HG03045 (cell line): ENCODE data around the gene LRPAP1.

ENCODE experiments used
- ATAC-seq: cut with Tn5 transposase; IDR thresholded peaks from one replicate; pipeline ENCODE4 v1.9.1; 2021; ENCODE audit warnings: mild to moderate bottlenecking, moderate library complexity; ENCODE audit not compliant: unreplicated experiment

Gene LRPAP1

GRCh38 chr4:3533423-3533820 is 1.2 kb upstream of the LRPAP1 start:
- ATAC-seq = no peak

GRCh38 chr4:3532751-3533422 is 665 bp upstream of the LRPAP1 start:
- ATAC-seq = peak; percentile 11

DNA sequence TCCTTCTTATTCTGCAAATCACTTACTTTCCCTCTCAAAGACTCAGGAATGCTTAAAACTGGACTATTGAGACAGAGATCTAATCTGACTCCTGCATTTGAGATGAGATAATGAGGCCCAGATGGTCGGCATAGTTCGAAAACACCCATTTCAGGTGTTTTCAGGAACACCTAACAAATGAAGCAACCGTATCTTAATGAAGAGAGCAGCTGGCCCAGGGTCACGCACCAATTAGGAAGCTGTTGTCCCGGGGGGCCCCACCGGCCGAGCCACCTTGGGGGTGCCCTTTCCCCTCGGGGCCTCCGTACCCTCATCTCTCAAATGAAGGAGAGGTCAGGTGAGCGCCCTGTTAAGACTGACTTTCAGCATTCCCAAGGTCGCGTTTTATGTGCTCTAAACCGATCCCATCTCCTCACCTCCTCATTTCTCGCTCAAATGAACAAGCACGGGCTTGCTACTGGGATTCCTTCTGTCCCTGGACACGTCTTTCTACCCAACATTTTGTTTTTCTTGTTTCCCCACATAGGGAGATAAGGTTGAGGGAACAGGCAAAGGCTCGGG is 824 bp downstream of the LRPAP1 start:
- no peak for ATAC-seq

DNA sequence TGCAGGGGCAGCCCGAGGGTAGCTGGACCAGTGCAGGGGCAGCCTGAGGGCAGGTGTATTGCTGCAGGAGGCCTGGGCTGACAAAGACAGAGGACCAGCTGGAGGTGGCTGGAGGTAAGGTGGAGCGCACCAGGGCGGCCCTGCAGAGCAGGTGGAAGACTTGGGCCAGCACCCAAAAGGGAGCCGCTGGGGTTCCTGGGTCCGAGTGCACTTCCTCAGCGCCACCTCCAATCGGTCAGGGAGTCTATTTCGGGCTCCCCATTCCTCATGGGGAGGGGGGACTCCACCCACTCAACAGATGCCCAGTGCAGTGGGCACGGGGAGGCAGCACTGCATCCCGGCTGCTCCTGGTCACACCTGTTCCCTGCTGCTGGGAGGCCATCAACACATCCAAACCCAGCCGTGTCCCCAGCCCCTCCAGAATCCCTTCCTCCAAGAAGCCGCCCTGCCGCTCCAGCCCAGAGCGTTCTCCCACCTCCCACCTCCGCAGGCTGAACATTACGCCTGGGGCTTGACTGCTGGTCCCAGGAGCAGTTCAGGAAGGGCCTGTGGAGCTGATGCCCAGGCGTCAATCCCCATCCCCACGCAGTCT is 1.5 kb downstream of the LRPAP1 start:
- ATAC-seq = no peak

DNA sequence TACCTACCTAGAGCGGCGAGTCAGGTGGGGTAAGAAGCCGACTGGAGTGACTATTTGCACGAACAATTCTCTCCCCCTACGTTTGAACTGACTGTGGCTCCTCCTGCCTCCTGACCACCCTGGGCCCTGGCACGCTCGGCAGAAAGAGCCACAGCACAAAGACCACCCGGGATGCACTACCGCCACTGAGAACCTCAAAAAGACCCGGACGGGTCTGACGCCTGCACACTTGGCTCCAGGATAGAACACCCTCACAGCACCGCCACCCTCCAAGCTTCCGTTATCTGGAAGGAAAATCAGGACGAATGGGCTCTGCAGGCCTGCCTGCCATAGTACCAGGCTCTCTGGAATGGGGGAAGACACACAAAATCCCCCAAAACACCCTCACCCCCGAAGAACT is 2.2 kb downstream of the LRPAP1 start:
- ATAC-seq = no peak

DNA sequence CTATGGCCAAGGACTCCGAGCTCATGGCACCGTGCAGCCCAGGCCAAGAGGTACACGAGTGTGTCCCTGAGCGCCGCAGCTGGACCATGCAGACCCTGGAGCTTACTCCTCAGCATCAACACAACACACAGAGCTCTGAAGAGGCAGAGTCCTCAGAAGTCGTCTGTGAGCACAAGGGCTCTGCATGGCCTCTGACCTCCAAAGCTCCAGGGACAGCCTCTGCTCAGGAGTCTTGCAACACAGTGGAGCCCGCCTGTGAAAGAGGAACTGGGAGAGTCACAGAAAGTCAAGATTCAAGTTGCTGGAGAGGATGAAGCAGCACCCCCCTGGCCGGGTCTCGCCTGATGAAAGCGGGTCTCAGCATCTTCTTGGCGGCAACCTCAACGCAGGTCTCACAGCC is 2.9 kb downstream of the LRPAP1 start:
- ATAC-seq = no peak

DNA sequence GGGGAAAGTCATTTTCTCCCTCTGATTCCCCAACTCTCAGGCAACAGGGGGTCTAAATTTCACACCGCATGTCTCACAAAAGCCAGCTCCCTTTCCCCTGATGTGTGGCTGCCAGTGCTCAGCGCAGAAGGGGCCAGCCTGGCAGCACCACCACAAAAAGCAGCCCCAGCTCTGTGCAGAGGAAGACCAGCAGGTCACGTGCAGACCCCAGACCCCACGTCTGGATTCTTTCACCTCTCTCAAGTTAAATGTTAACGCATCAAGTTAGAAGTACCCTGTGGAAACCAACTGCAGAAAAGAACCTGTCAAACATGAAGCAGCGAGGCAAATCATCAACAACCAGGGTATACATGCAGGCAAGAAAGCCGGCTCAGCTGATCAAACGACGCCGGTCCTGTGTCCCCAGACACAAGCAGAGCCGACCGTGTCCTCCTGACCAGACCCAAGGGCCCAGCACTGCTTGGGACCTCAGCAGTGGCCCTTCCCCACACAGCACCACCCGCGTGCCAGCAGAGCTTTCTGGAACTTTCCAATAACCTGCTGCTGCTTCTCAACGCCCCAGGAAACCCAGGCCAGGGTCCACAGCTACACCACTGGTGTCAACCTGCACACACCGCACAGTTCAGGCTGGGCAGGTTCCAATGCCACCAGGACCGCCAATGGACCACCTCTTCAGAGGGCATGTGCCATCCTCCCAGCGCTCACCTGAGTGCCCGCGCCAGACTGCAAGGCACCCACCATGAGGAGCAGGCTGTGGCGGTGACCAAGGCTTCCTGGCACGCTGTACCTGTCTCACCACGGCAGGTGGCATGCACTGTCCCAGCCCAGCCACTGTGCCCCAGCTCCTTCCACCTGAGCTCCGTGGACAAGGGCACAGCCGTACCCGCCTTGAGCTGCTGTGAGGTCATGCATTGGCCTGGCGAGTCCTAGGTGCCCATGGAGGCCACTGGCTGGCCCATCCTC is 4.0 kb downstream of the LRPAP1 start:
- no peak for ATAC-seq

- no peak for ATAC-seq
Observed at GRCh38 chr4:3527101-3527913, 4.9 kb downstream of the LRPAP1 start.

DNA sequence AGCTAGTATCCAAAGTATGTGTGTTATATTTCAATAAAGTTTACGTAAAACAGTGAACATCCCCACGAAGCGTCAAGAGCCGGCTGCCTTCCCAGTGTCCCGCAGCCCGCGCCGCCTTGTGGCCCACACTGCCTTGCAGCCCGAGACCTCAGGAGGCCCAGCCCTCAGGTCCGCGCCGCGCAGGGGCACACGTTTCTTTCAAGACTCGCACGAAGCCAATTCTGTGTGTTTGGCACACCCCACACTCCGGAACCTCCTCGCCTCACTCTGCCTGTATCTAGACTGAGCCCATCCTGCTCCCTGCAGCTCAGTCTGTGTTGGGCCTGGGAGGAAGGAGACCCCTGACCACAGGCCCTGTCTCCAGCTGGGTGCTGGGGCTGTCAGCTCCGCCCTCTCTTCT is 5.8 kb downstream of the LRPAP1 start:
- no peak for ATAC-seq

- no peak for ATAC-seq
Observed at GRCh38 chr4:3525532-3526430, 6.4 kb downstream of the LRPAP1 start.

- ATAC-seq = no peak
Observed at GRCh38 chr4:3524920-3525319, 7.3 kb downstream of the LRPAP1 start.

GRCh38 chr4:3524349-3524748 is 7.9 kb downstream of the LRPAP1 start:
- no peak for ATAC-seq

GRCh38 chr4:3523628-3524221 is 8.5 kb downstream of the LRPAP1 start:
- ATAC-seq = no peak

DNA sequence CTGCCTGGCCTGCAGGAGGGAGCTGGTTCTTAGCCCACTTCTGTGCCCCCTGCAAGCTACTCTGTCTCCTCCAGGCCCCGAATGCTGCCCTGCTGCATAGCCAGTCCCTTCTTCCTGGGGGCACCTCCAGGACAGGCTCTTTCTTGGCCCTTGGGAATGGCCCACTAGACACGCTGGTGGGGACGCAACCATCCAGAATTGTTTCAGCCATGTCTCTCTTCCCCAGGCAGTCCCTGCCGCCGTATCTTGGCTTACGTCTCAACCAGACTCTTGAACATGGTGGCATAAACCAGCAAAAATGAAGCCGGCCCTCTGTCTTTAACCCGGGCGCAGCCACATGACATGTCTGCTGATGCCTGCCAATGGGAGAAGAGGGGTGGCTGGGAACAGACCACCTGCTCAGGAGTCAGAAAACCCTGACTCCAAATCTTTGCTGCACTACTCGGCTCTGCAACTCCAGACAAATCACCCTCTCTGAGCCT is 9.0 kb downstream of the LRPAP1 start:
- no peak for ATAC-seq

- no peak for ATAC-seq
Observed at GRCh38 chr4:3522651-3523050, 9.6 kb downstream of the LRPAP1 start.

GRCh38 chr4:3522326-3522640 is 9.9 kb downstream of the LRPAP1 start:
- no peak for ATAC-seq

GRCh38 chr4:3521621-3522325 is 10.4 kb downstream of the LRPAP1 start:
- ATAC-seq = no peak

- ATAC-seq = no peak
Observed at GRCh38 chr4:3520796-3521600, 11.2 kb downstream of the LRPAP1 start.
